Left renal pelvis (tissue), 4 donors: ENCODE results near the gene GLYATL2. TPM values are rescaled to one million over a fixed set of nuclear protein-coding genes. Genes with fewer than 3 reads are reported as not detected.

ENCODE experiments used
- DNase-seq, 4 donors: peaks; one replicate each; pipeline ENCODE4 v3.0.0-alpha.2; 2013; ENCODE audit warnings: low read depth in 4 of 4, low spot score in 3 of 4
- polyA plus RNA-seq, 4 donors: library from polyadenylated mRNA; unstranded; fragments of 120-200 nt; gene quantifications; one replicate each; pipeline ENCODE4 v1.2.1, GENCODE V29; 2013; ENCODE audit not compliant: insufficient read length in 4 of 4

Gene GLYATL2
- polyA plus RNA-seq, result 1 to 10 TPM; 1.5 to 2.7 (median 2.2) TPM

GRCh38 chr11:58844361-58845005, at the start of gene GLYATL2:
Gene GLYATL2 (minus strand): TSS chr11:58844704. CDS start chr11:58839612, 5,092 bp downstream.
- DNase-seq, result no peak

- no peak for DNase-seq
Observed at GRCh38 chr11:58893899-58894298, 49.4 kb upstream of the GLYATL2 start.

GRCh38 chr11:58888579-58888978, 44.1 kb upstream of the GLYATL2 start:
- DNase-seq, result no peak

GRCh38 chr11:58887452-58887851, 42.9 kb upstream of the GLYATL2 start:
- DNase-seq, result no peak

GRCh38 chr11:58880625-58881024, 36.1 kb upstream of the GLYATL2 start:
- DNase-seq, result no peak

GRCh38 chr11:58880166-58880565, 35.7 kb upstream of the GLYATL2 start:
- no peak for DNase-seq

GRCh38 chr11:58867556-58867955, 23.1 kb upstream of the GLYATL2 start:
- DNase-seq, result no peak

- DNase-seq, result no peak
Observed at GRCh38 chr11:58866788-58867187, 22.3 kb upstream of the GLYATL2 start.

- no peak for DNase-seq
Observed at GRCh38 chr11:58864335-58864734, 19.8 kb upstream of the GLYATL2 start.

- DNase-seq, result no peak
Observed at GRCh38 chr11:58863697-58864096, 19.2 kb upstream of the GLYATL2 start.

- no peak for DNase-seq
Observed at GRCh38 chr11:58861533-58861932, 17.0 kb upstream of the GLYATL2 start.

- DNase-seq, result no peak
Observed at GRCh38 chr11:58856806-58857205, 12.3 kb upstream of the GLYATL2 start.

- DNase-seq, result no peak
Observed at GRCh38 chr11:58845386-58845785, 882 bp upstream of the GLYATL2 start.

GRCh38 chr11:58837707-58838388, 6.7 kb downstream of the GLYATL2 start:
- no peak for DNase-seq

GRCh38 chr11:58832056-58832645, 12.4 kb downstream of the GLYATL2 start:
- no peak for DNase-seq

- no peak for DNase-seq
Observed at GRCh38 chr11:58830673-58831301, 13.7 kb downstream of the GLYATL2 start.

- DNase-seq, result no peak
Observed at GRCh38 chr11:58829786-58830185, 14.7 kb downstream of the GLYATL2 start.

- DNase-seq, result no peak
Observed at GRCh38 chr11:58813693-58814092, 30.8 kb downstream of the GLYATL2 start.

- DNase-seq, result no peak
Observed at GRCh38 chr11:58811499-58811898, 33.0 kb downstream of the GLYATL2 start.

GRCh38 chr11:58807343-58807742, 37.2 kb downstream of the GLYATL2 start:
- no peak for DNase-seq

GRCh38 chr11:58805065-58805464, 39.4 kb downstream of the GLYATL2 start:
- no peak for DNase-seq
